ENCODE measurements around the gene TRIM34. TPM values are rescaled to one million over a fixed set of nuclear protein-coding genes. Genes with fewer than 3 reads are reported as not detected.

The TRIM34 gene
- polyA plus RNA-seq, 1 donor from 2014 or later, result not detected

DNA sequence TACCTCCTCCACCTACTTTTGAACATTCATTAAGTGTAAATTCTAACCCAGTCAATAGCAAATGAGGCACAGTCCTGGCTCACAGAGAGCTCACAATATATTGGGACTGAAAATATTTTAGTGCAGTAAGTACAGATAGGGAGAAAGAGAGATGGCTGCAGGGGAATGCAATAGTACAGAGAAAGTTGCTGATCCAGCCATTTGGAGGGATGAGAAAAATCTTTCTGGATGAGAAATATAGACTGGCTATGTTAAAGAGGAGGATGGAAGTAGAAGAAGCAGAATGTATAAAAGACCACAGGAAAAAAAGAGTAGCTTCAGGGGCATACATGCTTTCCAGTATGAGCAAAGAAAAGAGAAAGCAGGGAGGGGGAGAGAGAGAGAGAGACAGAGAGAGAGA is 47.7 kb upstream of the TRIM34 start:
- H4K20me1 ChIP-seq (ENCODE audit: insufficient read depth), result no peaks in the 10 kb centered on the region
- H3K9me2 ChIP-seq (ENCODE audit: insufficient read depth, low read length), result no peaks in the 10 kb centered on the region
- H3K36me3 ChIP-seq (ENCODE audit: insufficient read depth, low read length), result no peaks in the 10 kb centered on the region

GRCh38 chr11:5580577-5580976 is 44.2 kb upstream of the TRIM34 start, which contains the start of gene OR52B6:
Gene OR52B6 (plus strand): TSS chr11:5580877. CDS start chr11:5580877, 0 bp downstream.
- H3K4me2 ChIP-seq (ENCODE audit: low read length), result no peak within 1 kb of the TSS
- no peaks in the 10 kb centered on the region for H3K9me3 ChIP-seq (ENCODE audit: low read length)
- H3K36me3 ChIP-seq (ENCODE audit: insufficient read depth, low read length), result no peaks in the 10 kb centered on the region

More for the DNA sequence above, 47.7 kb upstream of the TRIM34 start:
- H3F3A ChIP-seq (ENCODE audit: insufficient read depth, low read length, poor library complexity, severe bottlenecking), result no peaks in the 10 kb centered on the region
- H3K79me2 ChIP-seq (replicated peaks; ENCODE audit: insufficient read depth, low read length), result no peaks in the 10 kb centered on the region
- no peaks in the 10 kb centered on the region for H3K9me3 ChIP-seq (ENCODE audit: low read length)
- TF ChIP-seq POLR2AphosphoS5 (IDR thresholded peaks at IDR 0.05), result no peak
- no peak for TF ChIP-seq EP300 (conservative IDR thresholded peaks at IDR 0.05; ENCODE audit: poor library complexity, severe bottlenecking)
- TF ChIP-seq REST (IDR thresholded peaks at IDR 0.05; ENCODE audit: borderline replicate concordance), result no peak
- no peak for TF ChIP-seq TAF1 (IDR thresholded peaks at IDR 0.05; ENCODE audit: low read depth)
- TF ChIP-seq RAD21 (conservative IDR thresholded peaks at IDR 0.05), result no peak
- TF ChIP-seq SMC3 (conservative IDR thresholded peaks at IDR 0.05; ENCODE audit: poor library complexity), result no peak
- no peak for TF ChIP-seq MXI1 (conservative IDR thresholded peaks at IDR 0.05; ENCODE audit: poor library complexity, severe bottlenecking)
- TF ChIP-seq CTCF (IDR thresholded peaks at IDR 0.05; ENCODE audit: poor library complexity, severe bottlenecking), result no peak
- TF ChIP-seq EZH2 (IDR thresholded peaks at IDR 0.05; ENCODE audit: borderline replicate concordance, insufficient read depth, low read length, poor library complexity, severe bottlenecking), result no peak
- H3K4me3 ChIP-seq (ENCODE audit: low read length), result no peak overlapping the region
- no peak overlapping the region for H2AFZ ChIP-seq (ENCODE audit: low read depth, low read length)
- H3K27me3 ChIP-seq (ENCODE audit: insufficient read depth, low read depth, low read length), result no peaks in the 10 kb centered on the region
- no peak overlapping the region for H3K27ac ChIP-seq (ENCODE audit: low read length)
- no peak overlapping the region for H3K4me2 ChIP-seq (ENCODE audit: low read length)
- H3K9ac ChIP-seq (ENCODE audit: low read length), result no peak overlapping the region

More at GRCh38 chr11:5580577-5580976, 44.2 kb upstream of the TRIM34 start, which contains the start of gene OR52B6:
- Histone ChIP-seq H3K9ac (ENCODE audit: low read length) (no peak within 1 kb of the TSS), H3K79me2 (replicated peaks; ENCODE audit: insufficient read depth, low read length) (no peaks in the 10 kb centered on the region), H3K9me2 (ENCODE audit: insufficient read depth, low read length) (no peaks in the 10 kb centered on the region), H3K4me3 (ENCODE audit: low read length) (no peak within 1 kb of the TSS), H3K27ac (ENCODE audit: low read length) (no peak within 1 kb of the TSS), H2AFZ (ENCODE audit: low read depth, low read length) (no peak within 1 kb of the TSS), H3F3A (ENCODE audit: insufficient read depth, low read length, poor library complexity, severe bottlenecking) (no peaks in the 10 kb centered on the region), H3K27me3 (ENCODE audit: insufficient read depth, low read depth, low read length) (no peaks in the 10 kb centered on the region), H4K20me1 (ENCODE audit: insufficient read depth) (no peaks in the 10 kb centered on the region)
- no peak for TF ChIP-seq REST (IDR thresholded peaks at IDR 0.05; ENCODE audit: borderline replicate concordance)

Measured in neural cell (in vitro differentiated cells).